SIG-M5 (cell line): ENCODE data around the gene UBL4B.

Source experiments
- DNase-seq: peaks from one replicate; lab custom pipeline; 2025; lab: John Stamatoyannopoulos, UW

UBL4B gene

GRCh38 chr1:110085671-110086070 is 26.6 kb upstream of the UBL4B start:
- no peak for DNase-seq

- DNase-seq = no peak
Measured at GRCh38 chr1:110086961-110087360, 25.3 kb upstream of the UBL4B start.

- no peak for DNase-seq
Measured at GRCh38 chr1:110087812-110088738, 24.2 kb upstream of the UBL4B start.

- DNase-seq = no peak
Measured at GRCh38 chr1:110088739-110089316, 23.4 kb upstream of the UBL4B start.

- DNase-seq = no peak
Measured at GRCh38 chr1:110089561-110090275, 22.5 kb upstream of the UBL4B start.

- DNase-seq = no peak
Measured at GRCh38 chr1:110091381-110091780, 20.9 kb upstream of the UBL4B start.

- DNase-seq = no peak
Measured at GRCh38 chr1:110091791-110092190, 20.5 kb upstream of the UBL4B start.

- no peak for DNase-seq
Measured at GRCh38 chr1:110092991-110093390, 19.3 kb upstream of the UBL4B start.

- DNase-seq = no peak
Measured at GRCh38 chr1:110094931-110095654, 17.1 kb upstream of the UBL4B start.

GRCh38 chr1:110097507-110098221 is 14.6 kb upstream of the UBL4B start:
- no peak for DNase-seq

GRCh38 chr1:110098222-110099026 is 13.8 kb upstream of the UBL4B start:
- DNase-seq = no peak

- no peak for DNase-seq
Measured at GRCh38 chr1:110100335-110100734, 11.9 kb upstream of the UBL4B start.

- DNase-seq = peak; percentile 14
Measured at GRCh38 chr1:110102081-110102480, 10.2 kb upstream of the UBL4B start.

GRCh38 chr1:110106013-110106941 is 6.0 kb upstream of the UBL4B start:
- DNase-seq = no peak

GRCh38 chr1:110107867-110108469 is 4.3 kb upstream of the UBL4B start:
- DNase-seq = no peak

GRCh38 chr1:110111081-110111480 is 1.2 kb upstream of the UBL4B start:
- no peak for DNase-seq

- DNase-seq = no peak
Measured at GRCh38 chr1:110112656-110113055, 413 bp downstream of the UBL4B start.

- no peak for DNase-seq
Measured at GRCh38 chr1:110113551-110113950, 1.3 kb downstream of the UBL4B start.

GRCh38 chr1:110114173-110114572 is 1.9 kb downstream of the UBL4B start:
- no peak for DNase-seq
